ENCODE results near the gene RAET1E.
"Not testable (repeated sequence)": the region's sequence is repeated elsewhere in the genome, so short reads cannot be mapped to it uniquely, and the experiment has no call there.

Gene RAET1E, protein sequence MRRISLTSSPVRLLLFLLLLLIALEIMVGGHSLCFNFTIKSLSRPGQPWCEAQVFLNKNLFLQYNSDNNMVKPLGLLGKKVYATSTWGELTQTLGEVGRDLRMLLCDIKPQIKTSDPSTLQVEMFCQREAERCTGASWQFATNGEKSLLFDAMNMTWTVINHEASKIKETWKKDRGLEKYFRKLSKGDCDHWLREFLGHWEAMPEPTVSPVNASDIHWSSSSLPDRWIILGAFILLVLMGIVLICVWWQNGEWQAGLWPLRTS

DNA sequence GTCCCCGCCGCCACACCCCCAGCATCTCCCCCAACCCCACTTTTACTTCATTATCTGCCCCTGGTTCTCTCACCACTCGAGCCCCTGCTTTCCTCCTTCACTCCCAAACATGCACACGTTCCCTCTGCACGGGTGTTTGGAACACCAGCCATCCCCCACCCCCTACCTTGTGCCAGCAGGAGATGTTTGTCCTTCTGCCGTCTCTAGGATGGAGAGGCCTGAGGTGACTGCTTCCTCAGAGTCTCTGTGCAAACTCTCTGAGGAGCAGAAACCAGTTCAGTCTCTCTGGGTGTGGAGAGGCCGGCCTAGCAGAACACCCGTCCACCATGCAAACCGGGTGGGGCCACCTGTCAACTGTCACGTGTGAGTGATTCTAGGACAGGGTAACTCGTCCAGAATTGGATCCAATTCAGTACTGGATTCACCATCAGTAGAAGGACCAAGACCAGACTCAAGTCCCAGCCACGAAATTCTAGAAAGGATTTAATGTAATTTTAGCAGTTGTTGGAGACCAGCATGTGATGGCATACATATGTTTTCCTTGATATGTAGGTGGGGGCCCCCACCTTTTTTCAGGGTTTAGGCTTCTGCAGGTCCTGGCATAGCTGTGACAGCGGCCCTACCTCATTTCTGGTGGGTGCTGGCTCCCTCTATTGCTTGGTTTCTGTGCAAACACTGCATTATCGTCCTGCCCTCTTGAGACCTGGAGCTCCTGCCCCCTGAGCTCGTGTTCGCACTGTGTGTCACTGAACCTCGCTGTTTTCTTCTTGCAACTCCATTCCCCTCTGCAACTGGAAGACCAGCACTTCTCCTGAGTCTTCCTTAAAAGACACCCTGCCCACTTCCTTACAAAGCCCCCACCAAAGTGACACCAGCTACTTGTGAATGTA, at the start of gene RAET1E:
TSS of gene RAET1E (minus strand) at position 259 of the 890 bp plus-strand sequence. CDS start 7,212 bp downstream, outside the sequence.
- Histone ChIP-seq H3F3A (ENCODE audit: insufficient read depth, low read length) (no peaks in the 10 kb centered on the region), H3K27me3 (replicated peaks; ENCODE audit: insufficient read depth, low read length) (peaks cover 50% of the 10 kb centered on the region), H4K20me1 (ENCODE audit: insufficient read depth, low read length) (no peaks in the 10 kb centered on the region), H2AFZ (ENCODE audit: low read length) (no peak within 1 kb of the TSS), H3K4me1 (ENCODE audit: low read length) (no peaks in the 10 kb centered on the region), H3K4me3 (ENCODE audit: low read length) (no peak within 1 kb of the TSS), H3K9me2 (replicated peaks; ENCODE audit: insufficient read depth, low read length) (no peaks in the 10 kb centered on the region), H3K27ac (ENCODE audit: low read length) (no peak within 1 kb of the TSS), H3K9ac (ENCODE audit: low read length) (no peak within 1 kb of the TSS), H3K79me2 (ENCODE audit: low read length) (no peaks in the 10 kb centered on the region), H3K36me3 (replicated peaks; ENCODE audit: insufficient read depth, low read length) (no peaks in the 10 kb centered on the region), H3K9me3 (replicated peaks; ENCODE audit: insufficient read depth, low read length) (no peaks in the 10 kb centered on the region), H3K4me2 (ENCODE audit: low read depth, low read length) (no peak within 1 kb of the TSS)
- no peak for DNase-seq
- TF ChIP-seq, protein P1, sequence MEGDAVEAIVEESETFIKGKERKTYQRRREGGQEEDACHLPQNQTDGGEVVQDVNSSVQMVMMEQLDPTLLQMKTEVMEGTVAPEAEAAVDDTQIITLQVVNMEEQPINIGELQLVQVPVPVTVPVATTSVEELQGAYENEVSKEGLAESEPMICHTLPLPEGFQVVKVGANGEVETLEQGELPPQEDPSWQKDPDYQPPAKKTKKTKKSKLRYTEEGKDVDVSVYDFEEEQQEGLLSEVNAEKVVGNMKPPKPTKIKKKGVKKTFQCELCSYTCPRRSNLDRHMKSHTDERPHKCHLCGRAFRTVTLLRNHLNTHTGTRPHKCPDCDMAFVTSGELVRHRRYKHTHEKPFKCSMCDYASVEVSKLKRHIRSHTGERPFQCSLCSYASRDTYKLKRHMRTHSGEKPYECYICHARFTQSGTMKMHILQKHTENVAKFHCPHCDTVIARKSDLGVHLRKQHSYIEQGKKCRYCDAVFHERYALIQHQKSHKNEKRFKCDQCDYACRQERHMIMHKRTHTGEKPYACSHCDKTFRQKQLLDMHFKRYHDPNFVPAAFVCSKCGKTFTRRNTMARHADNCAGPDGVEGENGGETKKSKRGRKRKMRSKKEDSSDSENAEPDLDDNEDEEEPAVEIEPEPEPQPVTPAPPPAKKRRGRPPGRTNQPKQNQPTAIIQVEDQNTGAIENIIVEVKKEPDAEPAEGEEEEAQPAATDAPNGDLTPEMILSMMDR (IDR thresholded peaks at IDR 0.05; ENCODE audit: low read length), result no peak
- TF ChIP-seq EZH2 (optimal IDR thresholded peaks at IDR 0.05; ENCODE audit: low read depth, low read length) (no peak), EZH2phosphoT487 (IDR thresholded peaks at IDR 0.05; ENCODE audit: low read length) (no peak)

DNA sequence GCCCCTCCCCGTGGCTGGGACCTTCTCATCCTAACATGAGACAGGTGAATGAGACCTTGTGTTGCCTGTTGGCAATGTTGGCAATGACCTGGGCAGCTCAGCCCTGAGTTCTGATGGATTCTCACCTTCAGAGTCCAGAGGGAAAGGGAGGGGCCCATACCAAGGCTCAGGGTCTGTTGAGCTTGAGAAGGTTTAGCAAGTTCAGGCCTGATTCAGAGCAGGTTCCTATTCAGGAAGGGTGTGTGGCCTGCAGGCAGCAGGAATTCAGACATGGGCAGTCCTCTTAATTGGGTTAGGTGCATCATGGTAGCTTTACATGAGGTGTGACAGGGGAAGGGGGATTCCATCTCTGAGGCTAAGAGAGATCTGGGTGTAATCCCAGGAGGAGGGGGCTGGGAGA, 49.6 kb upstream of the RAET1E start:
- not testable (repeated sequence) for H3K9me3 ChIP-seq (replicated peaks; ENCODE audit: insufficient read depth, low read length); DNase-seq; H3K4me2 ChIP-seq (ENCODE audit: low read depth, low read length); H3K9me2 ChIP-seq (replicated peaks; ENCODE audit: insufficient read depth, low read length); H3K79me2 ChIP-seq (ENCODE audit: low read length); H3K4me3 ChIP-seq (ENCODE audit: low read length); H3K27ac ChIP-seq (ENCODE audit: low read length); H3K9ac ChIP-seq (ENCODE audit: low read length); H3F3A ChIP-seq (ENCODE audit: insufficient read depth, low read length); H2AFZ ChIP-seq (ENCODE audit: low read length); H3K36me3 ChIP-seq (replicated peaks; ENCODE audit: insufficient read depth, low read length); H3K4me1 ChIP-seq (ENCODE audit: low read length); H4K20me1 ChIP-seq (ENCODE audit: insufficient read depth, low read length)
- peaks cover 50% of the 10 kb centered on the region for H3K27me3 ChIP-seq (replicated peaks; ENCODE audit: insufficient read depth, low read length)

DNA sequence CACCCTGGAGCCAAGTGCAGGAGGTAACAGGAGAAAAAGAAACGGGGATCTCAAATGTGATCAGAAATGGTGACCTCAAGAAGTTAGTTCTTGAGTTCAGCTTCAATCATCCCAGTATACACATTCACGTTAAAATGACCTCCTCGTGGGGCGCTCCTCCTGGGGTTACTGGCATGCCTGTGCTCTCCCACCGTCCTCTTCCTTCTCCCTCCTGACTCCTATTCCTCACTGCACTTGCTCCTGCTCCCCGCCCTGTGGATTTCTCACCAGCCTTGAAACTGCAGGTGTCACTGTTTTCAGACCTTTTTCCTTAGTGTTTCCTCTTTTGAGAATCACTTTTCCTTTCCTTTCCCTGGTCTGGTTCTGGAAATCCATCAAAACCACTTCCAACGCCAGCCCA, 48.7 kb upstream of the RAET1E start:
- not testable (repeated sequence) for H3K4me1 ChIP-seq (ENCODE audit: low read length); H2AFZ ChIP-seq (ENCODE audit: low read length); H3K79me2 ChIP-seq (ENCODE audit: low read length); H3K27ac ChIP-seq (ENCODE audit: low read length); H3K4me3 ChIP-seq (ENCODE audit: low read length); H3K9me2 ChIP-seq (replicated peaks; ENCODE audit: insufficient read depth, low read length); H3K9me3 ChIP-seq (replicated peaks; ENCODE audit: insufficient read depth, low read length); H4K20me1 ChIP-seq (ENCODE audit: insufficient read depth, low read length); H3K9ac ChIP-seq (ENCODE audit: low read length); H3K36me3 ChIP-seq (replicated peaks; ENCODE audit: insufficient read depth, low read length); H3F3A ChIP-seq (ENCODE audit: insufficient read depth, low read length); DNase-seq; H3K4me2 ChIP-seq (ENCODE audit: low read depth, low read length)
- peaks cover 50% of the 10 kb centered on the region for H3K27me3 ChIP-seq (replicated peaks; ENCODE audit: insufficient read depth, low read length)

DNA sequence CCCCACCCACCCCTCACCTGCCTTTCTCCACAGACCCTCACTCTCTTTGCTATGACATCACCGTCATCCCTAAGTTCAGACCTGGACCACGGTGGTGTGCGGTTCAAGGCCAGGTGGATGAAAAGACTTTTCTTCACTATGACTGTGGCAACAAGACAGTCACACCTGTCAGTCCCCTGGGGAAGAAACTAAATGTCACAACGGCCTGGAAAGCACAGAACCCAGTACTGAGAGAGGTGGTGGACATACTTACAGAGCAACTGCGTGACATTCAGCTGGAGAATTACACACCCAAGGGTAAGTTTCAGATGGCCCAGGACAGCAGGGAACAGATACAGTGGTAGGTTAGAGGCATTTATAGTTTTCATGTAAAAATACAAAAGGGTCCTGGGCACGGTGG, 47.4 kb upstream of the RAET1E start:
- H3K9me3 ChIP-seq (replicated peaks; ENCODE audit: insufficient read depth, low read length); DNase-seq; H2AFZ ChIP-seq (ENCODE audit: low read length); H3K9me2 ChIP-seq (replicated peaks; ENCODE audit: insufficient read depth, low read length); H3K79me2 ChIP-seq (ENCODE audit: low read length); H3K9ac ChIP-seq (ENCODE audit: low read length); H3K27ac ChIP-seq (ENCODE audit: low read length); H4K20me1 ChIP-seq (ENCODE audit: insufficient read depth, low read length); H3K36me3 ChIP-seq (replicated peaks; ENCODE audit: insufficient read depth, low read length); H3K4me1 ChIP-seq (ENCODE audit: low read length); H3K4me2 ChIP-seq (ENCODE audit: low read depth, low read length); H3K4me3 ChIP-seq (ENCODE audit: low read length); H3F3A ChIP-seq (ENCODE audit: insufficient read depth, low read length): not testable (repeated sequence)
- H3K27me3 ChIP-seq (replicated peaks; ENCODE audit: insufficient read depth, low read length), result peaks cover 48% of the 10 kb centered on the region

DNA sequence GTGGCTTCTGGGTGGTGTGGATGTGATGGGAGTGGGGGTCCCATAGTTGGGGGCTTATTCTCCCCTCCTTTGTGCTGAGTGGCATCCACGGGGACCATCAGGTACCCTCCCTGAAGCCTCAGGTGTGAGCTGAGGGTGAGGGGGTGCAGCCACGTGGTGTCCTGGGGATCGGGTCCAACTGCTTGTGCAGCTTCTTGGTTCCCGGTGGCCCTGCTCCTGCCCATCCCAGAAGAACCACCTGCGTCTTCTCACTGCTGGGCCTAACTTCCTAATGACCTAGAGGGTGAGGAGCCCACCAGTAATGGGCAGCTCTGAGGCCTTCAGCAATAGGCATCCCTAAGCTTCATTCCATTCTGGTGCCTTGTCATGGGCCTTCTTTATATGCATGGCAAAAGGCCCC, 45.4 kb upstream of the RAET1E start:
- not testable (repeated sequence) for H3K79me2 ChIP-seq (ENCODE audit: low read length)
- peaks cover 44% of the 10 kb centered on the region for H3K27me3 ChIP-seq (replicated peaks; ENCODE audit: insufficient read depth, low read length)

More for the DNA sequence above, 45.4 kb upstream of the RAET1E start:
- not testable (repeated sequence) for H3K27ac ChIP-seq (ENCODE audit: low read length); H3K4me3 ChIP-seq (ENCODE audit: low read length); H3K36me3 ChIP-seq (replicated peaks; ENCODE audit: insufficient read depth, low read length); H3K9me3 ChIP-seq (replicated peaks; ENCODE audit: insufficient read depth, low read length); DNase-seq; H3F3A ChIP-seq (ENCODE audit: insufficient read depth, low read length); H2AFZ ChIP-seq (ENCODE audit: low read length); H3K4me2 ChIP-seq (ENCODE audit: low read depth, low read length); H3K9me2 ChIP-seq (replicated peaks; ENCODE audit: insufficient read depth, low read length); H4K20me1 ChIP-seq (ENCODE audit: insufficient read depth, low read length); H3K9ac ChIP-seq (ENCODE audit: low read length); H3K4me1 ChIP-seq (ENCODE audit: low read length)
